H1 (cell line): Measurements from ENCODE around the gene OR1I1. TPM values are rescaled to one million over a fixed set of nuclear protein-coding genes. Genes with fewer than 3 reads are reported as not detected.

Source experiments
- CTCF ChIA-PET: fragments of 300-600 bp; sonication (Branson Sonifier 250); formaldehyde crosslinking; loops from one replicate; lab custom pipeline; 2021; ENCODE audit not compliant: partially characterized antibody; lab: Charles Lee
- POLR2A ChIA-PET: fragments of 300-600 bp; sonication (Branson Sonifier 250); formaldehyde crosslinking; loops from one replicate; lab custom pipeline; 2021; ENCODE audit warnings: inconsistent platforms; ENCODE audit not compliant: partially characterized antibody; lab: Charles Lee
- DNase-seq, 2 experiments: peaks; one replicate each; pipeline versions ENCODE4 v3.0.0 to v3.0.0-alpha.2; 2010 to 2022; ENCODE audit warnings: low spot score in 2 of 2, low read depth in 1 of 2, mixed read lengths in 1 of 2
- FAIRE-seq: peaks from 2 replicates; lab custom pipeline; 2011; peaks lifted over from hg19 to GRCh38; lab: Jason Lieb, UNC
- H2AFZ ChIP-seq: 2 replicates; pipeline ENCODE4 v1.8.1; 2012; ENCODE audit warnings: low read length, inconsistent platforms
- H2AK5ac ChIP-seq: 2 replicates; pipeline ENCODE4 v1.6.1; 2013; ENCODE audit warnings: low read depth, low read length
- H2BK120ac ChIP-seq: replicated peaks from 2 replicates; pipeline ENCODE3; 2013; ENCODE audit warnings: low read depth, low read length, inconsistent platforms
- H2BK12ac ChIP-seq: 2 replicates; pipeline ENCODE4 v1.6.1; 2013; ENCODE audit warnings: low read depth, low read length
- H2BK15ac ChIP-seq: 2 replicates; pipeline ENCODE4 v1.6.1; 2013; ENCODE audit warnings: low read length
- H2BK20ac ChIP-seq: 2 replicates; pipeline ENCODE4 v1.6.1; 2013; ENCODE audit warnings: low read length
- H2BK5ac ChIP-seq: 2 replicates; pipeline ENCODE4 v1.6.1; 2013; ENCODE audit warnings: low read depth, low read length
- H3K14ac ChIP-seq: 2 replicates; pipeline ENCODE4 v1.6.1; 2013; ENCODE audit warnings: inconsistent platforms; ENCODE audit not compliant: insufficient read length
- H3K18ac ChIP-seq: 2 replicates; pipeline ENCODE4 v1.6.1; 2013; ENCODE audit warnings: low read length; ENCODE audit errors: extremely low read depth
- H3K23ac ChIP-seq: 2 replicates; pipeline ENCODE4 v1.6.1; 2013; ENCODE audit warnings: inconsistent platforms; ENCODE audit not compliant: insufficient read length
- H3K23me2 ChIP-seq: 2 replicates; pipeline ENCODE4 v1.6.1; 2013; ENCODE audit warnings: low read depth, low read length
- H3K27ac ChIP-seq: 2 replicates; pipeline ENCODE4 v1.6.1; 2011; ENCODE audit warnings: low read depth, low read length, inconsistent platforms
- H3K27me3 ChIP-seq, 4 experiments: replicated peaks in 1 of 4; 1 replicate in 1 of 4; 2 replicates in 3 of 4; pipeline versions ENCODE4 v1.6.1 to v1.8.1; 2011 to 2013; ENCODE audit warnings: low read length in 3 of 4, mild to moderate bottlenecking in 3 of 4, inconsistent platforms in 2 of 4, mixed read lengths in 2 of 4, moderate library complexity in 1 of 4; ENCODE audit not compliant: control insufficient read depth in 3 of 4, insufficient read depth in 3 of 4; ENCODE audit errors: extremely low read depth in 1 of 4
- H3K36me3 ChIP-seq, 4 experiments: 2 replicates each; pipeline versions ENCODE4 v1.6.1 to v1.8.1; 2011 to 2013; ENCODE audit warnings: mild to moderate bottlenecking in 4 of 4, low read length in 3 of 4, moderate library complexity in 2 of 4, control low read depth in 1 of 4, inconsistent platforms in 1 of 4; ENCODE audit not compliant: insufficient read depth in 4 of 4, control insufficient read depth in 2 of 4
- H3K4ac ChIP-seq: replicated peaks from 2 replicates; pipeline ENCODE3; 2013; ENCODE audit warnings: low read length, low read depth, mixed read lengths, inconsistent platforms; ENCODE audit not compliant: insufficient read length
- H3K4me1 ChIP-seq, 4 experiments: replicated peaks in 1 of 4; 1 replicate in 1 of 4; 2 replicates in 3 of 4; pipeline versions ENCODE4 v1.6.1 to v1.8.1; 2011 to 2013; ENCODE audit warnings: low read length in 3 of 4, inconsistent platforms in 2 of 4, mixed read lengths in 1 of 4; ENCODE audit not compliant: insufficient read depth in 4 of 4, control insufficient read depth in 3 of 4
- H3K4me2 ChIP-seq, 2 experiments: 2 replicates each; pipeline versions ENCODE4 v1.6.1 to v1.8.1; 2011 to 2013; ENCODE audit warnings: low read depth in 2 of 2, low read length in 2 of 2, control low read depth in 1 of 2, inconsistent platforms in 1 of 2, mild to moderate bottlenecking in 1 of 2; ENCODE audit not compliant: insufficient read depth in 1 of 2
- H3K4me3 ChIP-seq, 4 experiments: fragments of 200-600, 300-600 bp in 1 of 4; sonication (generic), shearing (Covaris generic), sonication (Bioruptor Twin) in 1 of 4; 2 replicates each; pipeline versions ENCODE4 v1.5.1 to v1.8.1; 2011 to 2016; ENCODE audit warnings: low read length in 4 of 4, low read depth in 3 of 4, control low read depth in 2 of 4, inconsistent platforms in 2 of 4, mild to moderate bottlenecking in 2 of 4, mixed read lengths in 1 of 4, moderate library complexity in 1 of 4; ENCODE audit not compliant: insufficient read depth in 2 of 4; ENCODE audit errors: extremely low read depth in 1 of 4
- H3K56ac ChIP-seq: replicated peaks from 2 replicates; pipeline ENCODE3; 2013; ENCODE audit warnings: low read depth, mild to moderate bottlenecking, mixed read lengths, low read length, inconsistent platforms; ENCODE audit not compliant: insufficient read length
- H3K79me1 ChIP-seq: 2 replicates; pipeline ENCODE4 v1.6.1; 2013; ENCODE audit warnings: low read depth, low read length, control low read depth
- H3K79me2 ChIP-seq, 2 experiments: 2 replicates each; pipeline versions ENCODE4 v1.6.1 to v1.8.1; 2012 to 2013; ENCODE audit warnings: low read length in 2 of 2, mild to moderate bottlenecking in 2 of 2, inconsistent platforms in 1 of 2; ENCODE audit not compliant: insufficient read depth in 2 of 2, control insufficient read depth in 1 of 2
- H3K9ac ChIP-seq, 4 experiments: replicated peaks in 1 of 4; 1 replicate in 1 of 4; 2 replicates in 3 of 4; pipeline versions ENCODE4 v1.6.1 to v1.8.1; 2011 to 2013; ENCODE audit warnings: low read depth in 3 of 4, low read length in 3 of 4, control low read depth in 2 of 4, mild to moderate bottlenecking in 2 of 4, moderate library complexity in 2 of 4, inconsistent platforms in 1 of 4; ENCODE audit errors: extremely low read depth in 1 of 4
- H3K9me3 ChIP-seq, 2 experiments: 2 replicates each; pipeline versions ENCODE4 v1.6.1 to v1.8.1; 2012 to 2013; ENCODE audit warnings: mild to moderate bottlenecking in 2 of 2, moderate library complexity in 2 of 2, control low read depth in 1 of 2, inconsistent platforms in 1 of 2, low read depth in 1 of 2, low read length in 1 of 2, mixed read lengths in 1 of 2; ENCODE audit not compliant: insufficient read depth in 2 of 2
- H4K20me1 ChIP-seq, 2 experiments: replicated peaks in 1 of 2; 2 replicates each; pipeline versions ENCODE3 to v1.8.1; 2011 to 2013; ENCODE audit warnings: inconsistent platforms in 2 of 2, low read length in 2 of 2, mild to moderate bottlenecking in 1 of 2; ENCODE audit not compliant: insufficient read depth in 2 of 2, control insufficient read depth in 1 of 2
- H4K5ac ChIP-seq: 2 replicates; pipeline ENCODE4 v1.6.1; 2013; ENCODE audit warnings: low read length, low read depth, mixed read lengths, inconsistent platforms; ENCODE audit not compliant: insufficient read length
- H4K8ac ChIP-seq: 2 replicates; pipeline ENCODE4 v1.8.0; 2013; ENCODE audit warnings: mild to moderate bottlenecking, moderate library complexity, low read length, inconsistent platforms; ENCODE audit not compliant: insufficient read depth; ENCODE audit errors: extremely low read depth
- H4K91ac ChIP-seq: replicated peaks from 2 replicates; pipeline ENCODE3; 2013; ENCODE audit warnings: low read length, mixed read lengths, inconsistent platforms; ENCODE audit not compliant: insufficient read length
- EGR1 ChIP-seq: IDR thresholded peaks from 2 replicates; pipeline ENCODE4 v1.6.1; 2011; ENCODE audit warnings: low read depth, low read length, borderline replicate concordance
- EZH2 ChIP-seq: fragments of 200-600 bp; sonication (generic); IDR thresholded peaks from 2 replicates; pipeline ENCODE4 v1.7.1; 2012; ENCODE audit warnings: low read depth, mild to moderate bottlenecking, moderate library complexity, low read length, inconsistent platforms; ENCODE audit not compliant: severe bottlenecking
- KDM5A ChIP-seq: fragments of 200-600 bp; IDR thresholded peaks from 2 replicates; pipeline ENCODE4 v1.7.1; 2012; ENCODE audit warnings: mild to moderate bottlenecking, low read length, inconsistent platforms, mixed read lengths
- POLR2A ChIP-seq, 2 experiments: IDR thresholded peaks; 1 replicate in 1 of 2; 2 replicates in 1 of 2; pipeline ENCODE4 v1.6.1; 2011; ENCODE audit warnings: low read depth in 2 of 2, low read length in 2 of 2, mild to moderate bottlenecking in 2 of 2; ENCODE audit errors: control extremely low read depth in 1 of 2
- SP4 ChIP-seq: IDR thresholded peaks from 2 replicates; pipeline ENCODE4 v1.6.1; 2012; ENCODE audit warnings: low read length, inconsistent platforms
- TAF1 ChIP-seq: IDR thresholded peaks from 2 replicates; pipeline ENCODE4 v1.6.1; 2011; ENCODE audit warnings: mild to moderate bottlenecking, low read depth, low read length
- WGBS, 2 experiments: shearing (Covaris generic) in 1 of 2; methylation state at CpG; one replicate each; pipeline versions ENCODE4 v1.1.6 to v1.1.7; 2013 to 2015; ENCODE audit warnings: low lambda C conversion rate in 2 of 2, mixed read lengths in 2 of 2, inconsistent platforms in 1 of 2, low coverage in 1 of 2, missing lambda C conversion rate in 1 of 2; ENCODE audit not compliant: insufficient replicate concordance in 2 of 2, insufficient coverage in 1 of 2, insufficient read length in 1 of 2; ENCODE audit errors: extremely low coverage in 1 of 2, missing lambda C conversion rate in 1 of 2; 5-methylcytosine and 5-hydroxymethylcytosine counted together
- polyA plus RNA-seq, 7 experiments: library from polyadenylated mRNA; depleted of rRNA in 3 of 7; stranded (reverse) in 5 of 7; unstranded in 2 of 7; fragments of >200 nt in 5 of 7; fragments of 200-250 nt in 2 of 7; gene quantifications; 1 replicate in 5 of 7; 2 replicates in 1 of 7; 4 replicates in 1 of 7; pipeline versions ENCODE4 v1.2.1 to v1.2.3, GENCODE V29; 2011 to 2013; ENCODE audit warnings: missing spikeins in 2 of 7, mixed read lengths in 2 of 7
- total RNA-seq: library from RNA; stranded (reverse); fragmentation: NEBNext Ultra II Directional; extraction: Animal tissue kit (Norgen Biotek cat#: 25700); gene quantifications from 2 replicates; pipeline ENCODE4 v1.2.1, GENCODE V29; 2021

The OR1I1 gene
- total and polyA plus RNA-seq, 2 of the 8 experiments (the other 6 are each of a cell fraction or from before 2014, with no cell fraction given): not detected

- TF ChIP-seq POLR2A (IDR thresholded peaks at IDR 0.05; ENCODE audit: control extremely low read depth in 1 of 2, low read depth in 2 of 2, low read length in 2 of 2): no peak
- TF ChIP-seq EGR1: no peak
- TF ChIP-seq KDM5A: no peak
- TF ChIP-seq TAF1: no peak
- no peak for TF ChIP-seq SP4
- no peak for TF ChIP-seq EZH2
- TF ChIP-seq, all 59 proteins: peak for 0
- H3K18ac ChIP-seq: no peak overlapping the region
- no peak overlapping the region for H4K91ac ChIP-seq
- no peaks in the 10 kb centered on the region for H3K79me1 ChIP-seq
- no peak overlapping the region for H4K5ac ChIP-seq
- H3K14ac ChIP-seq: no peak overlapping the region
- H2BK5ac ChIP-seq: no peak overlapping the region
- H2AFZ ChIP-seq: no peak overlapping the region
- H3K27ac ChIP-seq: no peak overlapping the region
- no peak overlapping the region for H3K4me2 ChIP-seq
- H3K4me1 ChIP-seq: no peaks in the 10 kb centered on the region
- no peak overlapping the region for H2BK15ac ChIP-seq
- FAIRE-seq (no peak), DNase-seq (no peak)
- no peak overlapping the region for H3K4ac ChIP-seq
- no peaks in the 10 kb centered on the region for H3K36me3 ChIP-seq
- no peaks in the 10 kb centered on the region for H3K27me3 ChIP-seq
- H3K23me2 ChIP-seq: no peaks in the 10 kb centered on the region
- H3K4me3 ChIP-seq: no peak overlapping the region
- no peak overlapping the region for H3K9ac ChIP-seq
- H3K9me3 ChIP-seq: peaks cover 4 to 6% of the 10 kb centered on the region in 2 experiments; a peak in 2 of 4 replicates
- no peak overlapping the region for H2BK12ac ChIP-seq
- no peak overlapping the region for H4K8ac ChIP-seq
- ChIA-PET POLR2A (interaction anchor here (0.7 kb wide), 1 partner anchor 75 kb away, joined by 3 read pairs; no protein-coding TSS in a partner anchor), CTCF (interaction anchor here (1.0 kb wide), 1 partner anchor 26 kb away, joined by 3 read pairs; no protein-coding TSS in a partner anchor)
- H3K56ac ChIP-seq: no peak overlapping the region
- H3K79me2 ChIP-seq: no peaks in the 10 kb centered on the region
- no peaks in the 10 kb centered on the region for H4K20me1 ChIP-seq
- no peak overlapping the region for H2BK120ac ChIP-seq
- 76% methylated on average over 2 of the region's 2 CpGs; no CpG with 5 or more reads in 1 of the 2 experiments for WGBS, 2 experiments
- H2BK20ac ChIP-seq: no peak overlapping the region
- H2AK5ac ChIP-seq: no peak overlapping the region
- no peak overlapping the region for H3K23ac ChIP-seq
These were observed 7.6 kb upstream of the OR1I1 start for GRCh38 chr19:15074371-15074770.
